H1 (cell line): Measurements from ENCODE around the gene SPRR1A. TPM values are rescaled to one million over a fixed set of nuclear protein-coding genes. Genes with fewer than 3 reads are reported as not detected.

Experiments used
- CREB1 ChIP-seq: IDR thresholded peaks from 2 replicates; pipeline ENCODE4 v1.6.1; 2012; ENCODE audit warnings: inconsistent platforms
- GTF2F1 ChIP-seq: IDR thresholded peaks from 2 replicates; pipeline ENCODE4 v1.6.1; 2012; ENCODE audit warnings: low read depth, low read length, improper control_type of control experiment, borderline replicate concordance
- polyA plus RNA-seq, 7 experiments: library from polyadenylated mRNA; depleted of rRNA in 3 of 7; stranded (reverse) in 5 of 7; unstranded in 2 of 7; fragments of >200 nt in 5 of 7; fragments of 200-250 nt in 2 of 7; gene quantifications; 1 replicate in 5 of 7; 2 replicates in 1 of 7; 4 replicates in 1 of 7; pipeline versions ENCODE4 v1.2.1 to v1.2.3, GENCODE V29; 2011 to 2013; ENCODE audit warnings: missing spikeins in 2 of 7, mixed read lengths in 2 of 7
- total RNA-seq: library from RNA; stranded (reverse); fragmentation: NEBNext Ultra II Directional; extraction: Animal tissue kit (Norgen Biotek cat#: 25700); gene quantifications from 2 replicates; pipeline ENCODE4 v1.2.1, GENCODE V29; 2021

The SPRR1A gene
- total and polyA plus RNA-seq, 2 of the 8 experiments (the other 6 are each of a cell fraction or from before 2014, with no cell fraction given), result not detected

DNA sequence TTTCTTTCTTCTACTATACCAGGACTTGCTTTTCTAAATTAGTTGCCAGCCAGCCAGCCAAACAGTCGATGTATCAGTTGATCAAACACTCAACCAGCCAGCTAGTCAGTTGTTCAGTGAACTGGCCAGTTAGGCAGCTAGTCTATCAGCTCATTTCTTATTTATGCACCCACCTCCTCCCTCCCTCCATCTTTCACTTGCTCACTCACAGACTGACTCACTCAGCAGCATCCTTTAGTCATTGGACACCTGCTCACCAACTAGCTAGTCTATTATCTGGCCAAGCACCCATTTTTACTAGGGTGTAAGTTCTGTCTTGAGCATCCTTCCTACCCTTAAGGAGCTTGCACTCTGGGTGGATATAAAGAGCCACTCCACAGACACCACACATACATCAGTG, 19.3 kb upstream of the SPRR1A start (continued):
- no peak for TF ChIP-seq CREB1
- no peak for TF ChIP-seq GTF2F1
- TF ChIP-seq, all 59 proteins: peak for 0
